ENCODE data around the gene KCNMB4.

The KCNMB4 gene, protein sequence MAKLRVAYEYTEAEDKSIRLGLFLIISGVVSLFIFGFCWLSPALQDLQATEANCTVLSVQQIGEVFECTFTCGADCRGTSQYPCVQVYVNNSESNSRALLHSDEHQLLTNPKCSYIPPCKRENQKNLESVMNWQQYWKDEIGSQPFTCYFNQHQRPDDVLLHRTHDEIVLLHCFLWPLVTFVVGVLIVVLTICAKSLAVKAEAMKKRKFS

DNA sequence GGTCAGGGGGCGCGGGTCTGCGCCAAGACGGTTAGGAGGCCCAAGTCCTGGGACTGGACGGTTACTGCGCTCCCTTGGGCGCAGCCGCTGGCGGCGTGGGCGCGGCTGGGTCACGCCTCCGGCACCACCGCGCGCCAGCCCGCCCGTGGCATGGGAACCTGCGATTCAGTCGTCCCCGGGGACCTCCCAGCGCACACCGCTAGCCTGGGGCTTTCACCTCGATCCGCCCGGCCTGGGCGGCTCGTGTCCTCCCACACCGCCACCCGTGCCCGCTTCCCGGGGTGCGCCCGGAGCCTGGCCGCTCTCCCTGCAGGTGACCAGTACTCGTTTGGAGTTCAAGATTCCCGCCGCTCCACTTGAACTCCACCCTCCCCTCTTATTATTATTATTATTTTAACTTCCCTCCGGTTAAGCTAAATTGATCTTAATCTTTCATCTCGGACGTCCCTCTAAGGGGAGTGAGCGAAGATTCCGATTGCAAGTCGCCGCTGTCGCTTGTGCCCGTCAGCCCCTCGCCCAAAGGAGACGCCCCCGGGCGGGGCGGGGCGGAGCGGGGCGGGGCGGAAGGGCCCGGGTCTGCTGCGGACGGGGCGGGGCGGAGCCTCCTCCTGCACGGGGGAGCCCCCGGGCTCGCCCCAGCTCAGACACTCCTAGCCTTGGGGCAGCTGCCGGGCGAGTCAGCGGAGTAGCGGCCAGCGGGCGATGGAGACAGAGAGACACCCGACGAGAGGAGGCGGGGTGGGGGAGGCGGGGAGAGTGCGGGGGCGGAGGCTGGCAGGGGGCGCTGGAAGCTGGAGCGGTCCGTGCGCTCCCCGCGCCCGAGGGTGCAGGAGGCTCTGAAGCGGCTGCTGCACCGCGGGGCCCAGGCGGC is at the start of gene KCNMB4:
TSS of gene KCNMB4 (plus strand) at position 643 of the 871 bp plus-strand sequence. CDS start 445 bp downstream, outside the sequence.
- H3K27me3 ChIP-seq (replicated peaks) = no peaks in the 10 kb centered on the region
- no peak for DNase-seq
- H3K4me3 ChIP-seq (ENCODE audit: low read depth, low read length) = peak within 1 kb of the TSS; percentile 76
- TF ChIP-seq, protein P1, sequence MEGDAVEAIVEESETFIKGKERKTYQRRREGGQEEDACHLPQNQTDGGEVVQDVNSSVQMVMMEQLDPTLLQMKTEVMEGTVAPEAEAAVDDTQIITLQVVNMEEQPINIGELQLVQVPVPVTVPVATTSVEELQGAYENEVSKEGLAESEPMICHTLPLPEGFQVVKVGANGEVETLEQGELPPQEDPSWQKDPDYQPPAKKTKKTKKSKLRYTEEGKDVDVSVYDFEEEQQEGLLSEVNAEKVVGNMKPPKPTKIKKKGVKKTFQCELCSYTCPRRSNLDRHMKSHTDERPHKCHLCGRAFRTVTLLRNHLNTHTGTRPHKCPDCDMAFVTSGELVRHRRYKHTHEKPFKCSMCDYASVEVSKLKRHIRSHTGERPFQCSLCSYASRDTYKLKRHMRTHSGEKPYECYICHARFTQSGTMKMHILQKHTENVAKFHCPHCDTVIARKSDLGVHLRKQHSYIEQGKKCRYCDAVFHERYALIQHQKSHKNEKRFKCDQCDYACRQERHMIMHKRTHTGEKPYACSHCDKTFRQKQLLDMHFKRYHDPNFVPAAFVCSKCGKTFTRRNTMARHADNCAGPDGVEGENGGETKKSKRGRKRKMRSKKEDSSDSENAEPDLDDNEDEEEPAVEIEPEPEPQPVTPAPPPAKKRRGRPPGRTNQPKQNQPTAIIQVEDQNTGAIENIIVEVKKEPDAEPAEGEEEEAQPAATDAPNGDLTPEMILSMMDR (IDR thresholded peaks at IDR 0.05; ENCODE audit: low read depth, low read length, missing control alignments) = no peak
- no peaks in the 10 kb centered on the region for H3K36me3 ChIP-seq (replicated peaks)
- H3K27ac ChIP-seq = no peak within 1 kb of the TSS
- in situ Hi-C loops (cut with HindIII; ENCODE audit: low pct_ligation_motif_present, low sequenced_read_pairs) = no loop called here

DNA sequence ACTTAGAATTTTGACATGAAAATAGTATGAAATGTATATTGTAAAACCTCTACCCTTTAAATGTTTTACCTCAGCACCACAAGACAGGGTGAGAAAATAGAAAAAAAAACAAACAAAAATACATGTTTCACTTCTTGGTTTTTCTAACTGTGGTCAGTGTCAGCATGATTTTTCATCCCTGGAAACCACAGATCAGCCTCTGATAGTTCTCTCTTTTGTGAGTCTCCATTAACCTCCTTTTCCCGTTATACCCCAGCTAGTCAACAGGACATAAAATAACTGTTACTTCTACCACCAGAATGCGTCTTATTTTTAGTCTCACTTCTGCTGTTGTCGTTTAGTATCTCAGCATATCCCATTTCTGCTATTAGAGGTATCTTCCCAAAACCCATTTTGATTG is 48.3 kb upstream of the KCNMB4 start:
- in situ Hi-C loops (cut with HindIII; ENCODE audit: low pct_ligation_motif_present, low sequenced_read_pairs) = no loop called here
- Histone ChIP-seq H3K27me3 (replicated peaks) (no peaks in the 10 kb centered on the region), H3K4me3 (ENCODE audit: low read depth, low read length) (no peak overlapping the region), H3K27ac (no peak overlapping the region), H3K36me3 (replicated peaks) (no peaks in the 10 kb centered on the region)
- DNase-seq = no peak
- TF ChIP-seq, protein P1 (IDR thresholded peaks at IDR 0.05; ENCODE audit: low read depth, low read length, missing control alignments) = no peak

DNA sequence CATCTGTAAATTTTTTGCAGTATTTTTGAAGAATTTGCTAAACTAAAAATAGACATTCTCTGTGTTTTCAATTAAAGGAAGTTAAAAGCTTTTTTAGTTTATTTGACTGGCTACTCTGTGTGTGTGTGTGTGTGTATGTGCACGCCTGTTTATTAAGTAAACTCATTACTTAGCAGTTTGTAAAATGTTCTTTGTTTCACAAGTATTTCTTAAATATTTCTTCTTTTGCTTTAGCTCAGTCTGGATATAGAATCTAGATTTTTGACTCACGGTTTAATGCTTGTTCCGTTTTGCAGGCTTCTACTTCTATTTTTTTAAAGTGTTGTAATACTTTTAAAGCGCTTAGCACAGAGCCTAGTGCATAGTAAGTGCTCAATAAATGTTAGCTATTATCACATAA is 46.5 kb upstream of the KCNMB4 start:
- Histone ChIP-seq H3K36me3 (replicated peaks) (peaks cover 2% of the 10 kb centered on the region), H3K27me3 (replicated peaks) (no peaks in the 10 kb centered on the region), H3K4me3 (ENCODE audit: low read depth, low read length) (no peak overlapping the region), H3K27ac (no peak overlapping the region)
- TF ChIP-seq, protein P1 (IDR thresholded peaks at IDR 0.05; ENCODE audit: low read depth, low read length, missing control alignments) = no peak
- DNase-seq = no peak
- in situ Hi-C loops (cut with HindIII; ENCODE audit: low pct_ligation_motif_present, low sequenced_read_pairs) = no loop called here

DNA sequence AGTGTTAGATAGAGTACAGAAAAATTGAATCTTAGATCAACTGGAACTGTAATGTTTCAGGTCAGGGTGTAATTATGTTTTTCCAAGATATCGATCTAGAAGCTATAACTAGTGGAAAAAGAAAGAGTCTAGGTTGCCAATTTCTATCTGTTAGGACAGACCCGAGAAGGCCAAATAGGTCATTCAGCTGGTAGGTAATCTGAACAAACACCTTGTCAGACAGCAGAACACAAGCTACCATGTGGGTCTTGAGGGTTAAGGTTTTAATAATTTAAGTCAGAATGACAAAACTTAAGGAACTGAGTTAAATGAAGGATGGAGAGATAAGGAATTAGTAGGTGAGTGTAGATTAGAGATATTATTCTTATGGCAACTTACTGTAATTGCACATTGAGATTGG is 44.9 kb upstream of the KCNMB4 start:
- peaks cover 2% of the 10 kb centered on the region for H3K36me3 ChIP-seq (replicated peaks)
- no peak for DNase-seq
- H3K4me3 ChIP-seq (ENCODE audit: low read depth, low read length) = no peak overlapping the region
- TF ChIP-seq, protein P1 (IDR thresholded peaks at IDR 0.05; ENCODE audit: low read depth, low read length, missing control alignments) = no peak
- in situ Hi-C loops (cut with HindIII; ENCODE audit: low pct_ligation_motif_present, low sequenced_read_pairs) = no loop called here
- no peak overlapping the region for H3K27ac ChIP-seq
- no peaks in the 10 kb centered on the region for H3K27me3 ChIP-seq (replicated peaks)

DNA sequence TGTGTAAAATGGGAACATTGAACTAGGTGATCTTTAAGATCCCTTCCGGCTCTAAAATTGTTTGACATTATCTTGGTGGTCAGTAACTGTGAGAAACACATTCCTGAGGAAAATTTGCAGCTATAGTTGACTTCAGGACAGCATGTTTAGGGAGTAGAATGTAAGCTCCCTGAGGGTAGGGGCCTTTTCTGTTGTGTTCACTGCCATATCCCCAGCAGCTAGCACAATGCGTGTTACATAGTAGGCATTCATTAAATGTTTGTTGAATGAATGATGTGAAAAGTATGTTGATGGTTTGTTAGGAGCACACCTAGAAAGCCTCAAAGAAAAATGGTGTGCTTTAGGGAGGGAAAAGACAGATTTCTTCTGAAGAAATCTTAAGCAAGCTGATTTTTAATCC is 38.5 kb upstream of the KCNMB4 start:
- TF ChIP-seq, protein P1 (IDR thresholded peaks at IDR 0.05; ENCODE audit: low read depth, low read length, missing control alignments) = no peak
- DNase-seq = no peak
- no peak overlapping the region for H3K4me3 ChIP-seq (ENCODE audit: low read depth, low read length)
- in situ Hi-C loops (cut with HindIII; ENCODE audit: low pct_ligation_motif_present, low sequenced_read_pairs) = no loop called here
- no peaks in the 10 kb centered on the region for H3K27me3 ChIP-seq (replicated peaks)
- peaks cover 4% of the 10 kb centered on the region for H3K36me3 ChIP-seq (replicated peaks)
- H3K27ac ChIP-seq = no peak overlapping the region
